ENCODE measurements around the gene TMEM263. TPM values are rescaled to one million over a fixed set of nuclear protein-coding genes. Genes with fewer than 3 reads are reported as not detected.
"Not testable (repeated sequence)": the region's sequence is repeated elsewhere in the genome, so short reads cannot be mapped to it uniquely, and the experiment has no call there.

TMEM263 gene
- total RNA-seq, 2 experiments from 2014 or later, result 33.2 to 33.4 TPM

GRCh38 chr12:106919910-106920544 is 35.7 kb upstream of the TMEM263 start:
- intact Hi-C loops (cut with DNase I, micrococcal nuclease), result loop anchor here (1.0 to 10.0 kb wide), 6 partner anchors 73 to 1495 kb away; partner anchors contain the start of gene POLR3B (in 1 of the 2)
- TF ChIP-seq CTCF (IDR thresholded peaks at IDR 0.05), result peak; percentile 81
- Mint-ChIP-seq H3K36me3 (ENCODE audit: low read depth) (no peaks in the 10 kb centered on the region), H3K4me1 (ENCODE audit: low read depth) (peaks cover 9% of the 10 kb centered on the region), H3K27me3 (peaks cover 14% of the 10 kb centered on the region), H3K4me3 (no peak overlapping the region), H3K9me3 (peaks cover 4% of the 10 kb centered on the region), H3K27ac (no peak overlapping the region)
- ChIA-PET POLR2A (interaction anchor here (0.7 kb wide), 1 partner anchor 9 kb away, joined by 3 read pairs; no protein-coding TSS in a partner anchor), CTCF (interaction anchor here (0.6 to 1.4 kb wide), 4 partner anchors 10 to 822 kb away, joined by 3 to 4 read pairs (median 4); no protein-coding TSS in a partner anchor)
- DNase-seq, result peak in 5 of 14 experiments; percentile 7 to 72 (median 53)
- Histone ChIP-seq H3K9me3 (ENCODE audit: control insufficient read depth in 1 of 2, insufficient read depth in 1 of 2, low read length in 2 of 2) (no peaks in the 10 kb centered on the region), H3K27me3 (ENCODE audit: control insufficient read depth in 1 of 2, insufficient read depth in 2 of 2, low read length in 2 of 2) (no peaks in the 10 kb centered on the region), H3K4me3 (ENCODE audit: low read length) (no peak overlapping the region), H3K27ac (ENCODE audit: low read depth in 1 of 2, low read length in 2 of 2) (no peak overlapping the region), H3K4me1 (ENCODE audit: insufficient read depth, low read length) (peaks cover 6% of the 10 kb centered on the region), H3K36me3 (ENCODE audit: insufficient read depth, low read length) (no peaks in the 10 kb centered on the region)
- no peak for ATAC-seq (ENCODE audit: poor library complexity)

DNA sequence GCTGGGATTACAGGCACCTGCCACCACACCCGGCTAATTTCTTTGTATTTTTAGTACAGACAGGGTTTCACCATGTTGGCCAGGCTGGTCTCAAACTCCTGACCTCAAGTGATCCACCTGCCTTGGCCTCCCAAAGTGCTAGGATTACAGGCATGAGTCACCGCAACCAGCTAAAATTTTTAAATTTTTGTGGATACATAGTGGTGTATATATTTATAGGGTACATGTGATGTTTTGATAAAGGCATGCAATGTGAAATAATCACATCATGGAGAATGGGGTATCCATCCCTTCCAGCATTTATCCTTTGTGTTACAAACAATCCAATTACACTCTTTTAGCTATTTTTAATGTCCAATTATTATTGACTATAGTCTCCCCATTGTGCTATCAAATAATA is 33.7 kb upstream of the TMEM263 start:
- H3K27ac ChIP-seq (ENCODE audit: low read depth in 1 of 2, low read length in 2 of 2); POLR2A ChIA-PET; H3K36me3 Mint-ChIP-seq (ENCODE audit: low read depth); H3K27ac Mint-ChIP-seq; ATAC-seq (ENCODE audit: poor library complexity); H3K4me3 Mint-ChIP-seq; CTCF ChIA-PET; H3K27me3 ChIP-seq (ENCODE audit: control insufficient read depth in 1 of 2, insufficient read depth in 2 of 2, low read length in 2 of 2); H3K9me3 Mint-ChIP-seq; H3K4me1 ChIP-seq (ENCODE audit: insufficient read depth, low read length); H3K9me3 ChIP-seq (ENCODE audit: control insufficient read depth in 1 of 2, insufficient read depth in 1 of 2, low read length in 2 of 2); H3K36me3 ChIP-seq (ENCODE audit: insufficient read depth, low read length); H3K4me1 Mint-ChIP-seq (ENCODE audit: low read depth); H3K4me3 ChIP-seq (ENCODE audit: low read length); DNase-seq: not testable (repeated sequence)
- intact Hi-C loops (cut with DNase I, micrococcal nuclease), result loop anchor here (2.0 to 10.0 kb wide), 2 partner anchors 185 to 1497 kb away; no protein-coding TSS in a partner anchor
- peaks cover 14% of the 10 kb centered on the region for H3K27me3 Mint-ChIP-seq

DNA sequence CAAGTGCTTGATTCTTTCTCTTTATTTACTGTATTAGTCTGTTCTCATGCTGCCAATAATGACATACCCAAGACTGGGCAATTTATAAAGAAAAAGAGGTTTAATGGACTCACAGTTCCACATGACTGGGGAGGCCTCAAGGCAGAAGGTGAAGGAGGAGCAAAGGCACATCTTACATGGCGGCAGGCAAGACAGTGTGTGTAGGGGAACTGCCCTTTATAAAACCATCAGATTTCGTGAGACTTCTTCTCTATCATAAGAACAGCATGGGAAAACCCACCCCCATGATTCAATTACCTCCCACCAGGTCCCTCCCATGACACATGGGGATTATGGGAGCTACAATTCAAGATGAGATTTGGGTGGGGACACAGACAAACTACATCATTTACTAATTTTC is 32.1 kb upstream of the TMEM263 start:
- ATAC-seq (ENCODE audit: poor library complexity); CTCF ChIA-PET; H3K27ac Mint-ChIP-seq; H3K4me3 ChIP-seq (ENCODE audit: low read length); H3K27ac ChIP-seq (ENCODE audit: low read depth in 1 of 2, low read length in 2 of 2); DNase-seq; H3K36me3 ChIP-seq (ENCODE audit: insufficient read depth, low read length); H3K4me3 Mint-ChIP-seq; H3K36me3 Mint-ChIP-seq (ENCODE audit: low read depth); H3K4me1 Mint-ChIP-seq (ENCODE audit: low read depth); H3K9me3 ChIP-seq (ENCODE audit: control insufficient read depth in 1 of 2, insufficient read depth in 1 of 2, low read length in 2 of 2); POLR2A ChIA-PET; H3K27me3 ChIP-seq (ENCODE audit: control insufficient read depth in 1 of 2, insufficient read depth in 2 of 2, low read length in 2 of 2); H3K4me1 ChIP-seq (ENCODE audit: insufficient read depth, low read length); H3K9me3 Mint-ChIP-seq: not testable (repeated sequence)
- peaks cover 14% of the 10 kb centered on the region for H3K27me3 Mint-ChIP-seq
- intact Hi-C loops (cut with DNase I, micrococcal nuclease), result loop anchor here in 1 of 2 experiments (10.0 kb wide), 1 partner anchor 1499 kb away; no protein-coding TSS in a partner anchor

DNA sequence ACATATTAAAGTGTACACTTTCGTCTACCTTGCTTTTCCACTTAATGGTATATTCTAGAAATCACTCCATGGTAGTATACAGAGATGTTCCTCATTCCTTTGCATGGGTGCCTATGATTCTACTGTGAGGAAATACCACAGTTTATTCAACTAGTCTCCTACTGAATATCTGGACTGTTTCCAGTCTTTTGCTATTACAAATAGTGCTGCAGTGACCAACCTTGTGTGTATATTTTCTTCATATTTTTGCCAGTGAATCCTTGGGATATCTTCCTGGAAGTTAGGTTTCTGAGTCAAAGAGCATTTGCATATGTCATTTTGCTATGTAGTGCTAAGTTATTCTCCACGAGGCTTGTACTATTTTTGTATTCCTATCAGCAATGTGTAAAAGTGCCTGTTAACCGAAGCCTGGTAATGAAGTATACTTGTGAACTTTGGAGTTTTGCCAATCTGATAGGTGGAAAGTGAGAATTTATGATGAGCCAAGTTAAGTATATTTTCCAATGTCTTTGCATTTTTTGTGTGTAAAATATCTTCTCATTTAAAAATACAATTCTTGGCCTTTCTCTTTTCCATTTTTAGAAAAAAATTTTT is 31.3 kb upstream of the TMEM263 start:
- Histone ChIP-seq H3K27me3 (ENCODE audit: control insufficient read depth in 1 of 2, insufficient read depth in 2 of 2, low read length in 2 of 2) (no peaks in the 10 kb centered on the region), H3K4me1 (ENCODE audit: insufficient read depth, low read length) (no peaks in the 10 kb centered on the region), H3K36me3 (ENCODE audit: insufficient read depth, low read length) (no peaks in the 10 kb centered on the region), H3K27ac (ENCODE audit: low read depth in 1 of 2, low read length in 2 of 2) (no peak overlapping the region), H3K9me3 (ENCODE audit: control insufficient read depth in 1 of 2, insufficient read depth in 1 of 2, low read length in 2 of 2) (no peaks in the 10 kb centered on the region), H3K4me3 (ENCODE audit: low read length) (no peak overlapping the region)
- POLR2A ChIA-PET, result no interaction called here
- Mint-ChIP-seq H3K4me3 (no peak overlapping the region), H3K27me3 (peaks cover 18% of the 10 kb centered on the region), H3K36me3 (ENCODE audit: low read depth) (no peaks in the 10 kb centered on the region), H3K9me3 (peaks cover 4% of the 10 kb centered on the region), H3K27ac (no peak overlapping the region), H3K4me1 (ENCODE audit: low read depth) (no peaks in the 10 kb centered on the region)
- CTCF ChIA-PET, result no interaction called here
- no peak for ATAC-seq (ENCODE audit: poor library complexity)
- intact Hi-C loops (cut with DNase I, micrococcal nuclease), result loop anchor here in 1 of 2 experiments (10.0 kb wide), 1 partner anchor 1500 kb away; no protein-coding TSS in a partner anchor
- DNase-seq, result no peak
- TF ChIP-seq CTCF (IDR thresholded peaks at IDR 0.05), result no peak
